Caco-2 (cell line): Measurements from ENCODE around the gene PPP1R37. TPM values are rescaled to one million over a fixed set of nuclear protein-coding genes. Genes with fewer than 3 reads are reported as not detected.
A peak's percentile ranks its signal among the peaks of the same experiment; 100 is the strongest.

Experiments used
- BruUV-seq: library from RNA; stranded (reverse); fragments of 400-500 nt; replicated peaks from 2 replicates; lab custom pipeline; 2021; lab: Mats Ljungman, UMichigan
- CTCF ChIA-PET: fragments of 300-600 bp; sonication (Branson Sonifier 250); formaldehyde crosslinking; loops from one replicate; lab custom pipeline; 2022; ENCODE audit warnings: antibody characterized with exemption; lab: Charles Lee
- POLR2A ChIA-PET: fragments of 300-600 bp; sonication (Branson Sonifier 250); formaldehyde crosslinking; loops from one replicate; lab custom pipeline; 2022; ENCODE audit warnings: antibody characterized with exemption; lab: Charles Lee
- DNase-seq, 2 experiments: peaks; one replicate each; pipeline versions ENCODE4 v3.0.0 to v3.0.0-alpha.2; 2020 to 2022
- H3K27me3 ChIP-seq: replicated peaks from 2 replicates; pipeline ENCODE4 v1.6.0; 2011; ENCODE audit warnings: low read length; ENCODE audit not compliant: control insufficient read depth, insufficient read depth
- H3K36me3 ChIP-seq: 2 replicates; pipeline ENCODE4 v1.5.1; 2011; ENCODE audit warnings: low read length; ENCODE audit not compliant: control insufficient read depth, insufficient read depth
- H3K4me1 ChIP-seq: fragments of 250-450 bp; sonication (Bioruptor Pico); 2 replicates; pipeline ENCODE4 v1.5.1; 2020; ENCODE audit warnings: mild to moderate bottlenecking
- H3K4me3 ChIP-seq: 2 replicates; pipeline ENCODE4 v1.5.1; 2011; ENCODE audit warnings: low read depth, mild to moderate bottlenecking, control low read depth, low read length
- H3K9me3 ChIP-seq: fragments of 250-450 bp; sonication (Bioruptor Pico); 2 replicates; pipeline ENCODE4 v1.5.1; 2020; ENCODE audit warnings: mild to moderate bottlenecking, moderate library complexity
- H3K27ac Mint-ChIP-seq: one replicate; pipeline ENCODE4 v1.8.0; 2022; ENCODE audit warnings: mixed read lengths; ENCODE audit not compliant: unreplicated experiment
- H3K27me3 Mint-ChIP-seq: one replicate; pipeline ENCODE4 v1.8.0; 2022; ENCODE audit warnings: mixed read lengths; ENCODE audit not compliant: insufficient read depth, unreplicated experiment
- H3K36me3 Mint-ChIP-seq: one replicate; pipeline ENCODE4 v1.8.0; 2022; ENCODE audit warnings: mild to moderate bottlenecking, mixed read lengths; ENCODE audit not compliant: insufficient read depth, unreplicated experiment
- H3K4me1 Mint-ChIP-seq: one replicate; pipeline ENCODE4 v1.8.0; 2022; ENCODE audit warnings: low read depth, mixed read lengths; ENCODE audit not compliant: unreplicated experiment
- H3K4me3 Mint-ChIP-seq: one replicate; pipeline ENCODE4 v1.8.0; 2022; ENCODE audit warnings: mild to moderate bottlenecking, moderate library complexity, mixed read lengths; ENCODE audit not compliant: unreplicated experiment
- H3K9me3 Mint-ChIP-seq: one replicate; pipeline ENCODE4 v1.8.0; 2022; ENCODE audit warnings: mixed read lengths; ENCODE audit not compliant: unreplicated experiment
- CTCF ChIP-seq, 2 experiments: fragments of 200-600 bp in 1 of 2; IDR thresholded peaks; 1 replicate in 1 of 2; 2 replicates in 1 of 2; pipeline versions ENCODE4 v1.5.1 to v1.8.0; 2011 to 2022; ENCODE audit warnings: antibody characterized with exemption in 1 of 2, control low read depth in 1 of 2, inconsistent platforms in 1 of 2, low read depth in 1 of 2, low read length in 1 of 2, mild to moderate bottlenecking in 1 of 2, moderate library complexity in 1 of 2; ENCODE audit not compliant: insufficient read depth in 1 of 2, severe bottlenecking in 1 of 2, unreplicated experiment in 1 of 2
- intact Hi-C: fragments of 100-400 bp; cut with micrococcal nuclease; formaldehyde crosslinking; loops from one replicate; pipeline ENCODE4 v1.10.0; 2022; ENCODE audit not compliant: unreplicated experiment
- total RNA-seq: library from RNA; stranded (reverse); gene quantifications from 2 replicates; pipeline ENCODE4 v1.2.3, GENCODE V29; 2022

PPP1R37 gene
- total RNA-seq, 1 experiment from 2014 or later, result 42.1 TPM

- H3K27me3 Mint-ChIP-seq, result no peaks in the 10 kb centered on the region
- H3K4me1 Mint-ChIP-seq, result peaks cover 11% of the 10 kb centered on the region
- no peaks in the 10 kb centered on the region for H3K27me3 ChIP-seq
- ChIA-PET POLR2A (no interaction called here), CTCF (interaction anchor here (1.9 kb wide), 1 partner anchor 28 kb away, joined by 6 read pairs; the partner anchor contains the start of genes BLOC1S3 and TRAPPC6A)
- H3K36me3 Mint-ChIP-seq, result peaks cover 53% of the 10 kb centered on the region
- H3K27ac Mint-ChIP-seq, result no peak overlapping the region
- no peaks in the 10 kb centered on the region for H3K9me3 Mint-ChIP-seq
- intact Hi-C loops, result no loop called here
- BruUV-seq, result no TSS peak
- no peaks in the 10 kb centered on the region for H3K9me3 ChIP-seq
- no peak for TF ChIP-seq CTCF (IDR thresholded peaks at IDR 0.05; ENCODE audit: insufficient read depth in 1 of 2, low read depth in 1 of 2, low read length in 1 of 2, severe bottlenecking in 1 of 2, unreplicated experiment in 1 of 2)
- H3K4me3 Mint-ChIP-seq, result no peak overlapping the region
- H3K36me3 ChIP-seq, result no peaks in the 10 kb centered on the region; the same call in 1 of the 2 replicates
- DNase-seq, result no peak
- no peak overlapping the region for H3K4me3 ChIP-seq
- H3K4me1 ChIP-seq, result peaks cover 16% of the 10 kb centered on the region
Observed at GRCh38 chr19:45150751-45151281, 57.8 kb downstream of the PPP1R37 start.

GRCh38 chr19:45151320-45151719, 58.3 kb downstream of the PPP1R37 start:
- ChIA-PET POLR2A (no interaction called here), CTCF (interaction anchor here (0.6 kb wide), 1 partner anchor 508 kb away, joined by 4 read pairs; no protein-coding TSS in a partner anchor)
- DNase-seq, result no peak
- H3K36me3 ChIP-seq, result no peaks in the 10 kb centered on the region; the same call in 1 of the 2 replicates
- H3K27ac Mint-ChIP-seq, result no peak overlapping the region
- peaks cover 50% of the 10 kb centered on the region for H3K36me3 Mint-ChIP-seq
- H3K27me3 Mint-ChIP-seq, result no peaks in the 10 kb centered on the region
- no peaks in the 10 kb centered on the region for H3K27me3 ChIP-seq
- H3K4me1 Mint-ChIP-seq, result peaks cover 11% of the 10 kb centered on the region
- H3K9me3 ChIP-seq, result no peaks in the 10 kb centered on the region
- no peak overlapping the region for H3K4me3 ChIP-seq
- TF ChIP-seq CTCF (IDR thresholded peaks at IDR 0.05; ENCODE audit: insufficient read depth in 1 of 2, low read depth in 1 of 2, low read length in 1 of 2, severe bottlenecking in 1 of 2, unreplicated experiment in 1 of 2), result no peak
- H3K4me1 ChIP-seq, result peaks cover 16% of the 10 kb centered on the region
- no TSS peak for BruUV-seq
- H3K9me3 Mint-ChIP-seq, result no peaks in the 10 kb centered on the region
- H3K4me3 Mint-ChIP-seq, result peak overlapping the region; percentile 74
- intact Hi-C loops, result no loop called here

GRCh38 chr19:45151821-45152503, 59.0 kb downstream of the PPP1R37 start:
- intact Hi-C loops, result no loop called here
- no TSS peak for BruUV-seq
- POLR2A ChIA-PET, result no interaction called here
- H3K9me3 ChIP-seq, result no peaks in the 10 kb centered on the region
- peak overlapping the region; percentile 74 for H3K4me3 Mint-ChIP-seq
- peaks cover 11% of the 10 kb centered on the region for H3K4me1 Mint-ChIP-seq
- no peak for TF ChIP-seq CTCF (IDR thresholded peaks at IDR 0.05; ENCODE audit: insufficient read depth in 1 of 2, low read depth in 1 of 2, low read length in 1 of 2, severe bottlenecking in 1 of 2, unreplicated experiment in 1 of 2)
- peaks cover 16% of the 10 kb centered on the region for H3K4me1 ChIP-seq
- H3K27me3 Mint-ChIP-seq, result no peaks in the 10 kb centered on the region
- no peak for DNase-seq
- no peaks in the 10 kb centered on the region for H3K27me3 ChIP-seq
- CTCF ChIA-PET, result interaction anchor here (0.5 to 0.6 kb wide), 2 partner anchors 28 to 509 kb away, joined by 4 read pairs; no protein-coding TSS in a partner anchor
- H3K4me3 ChIP-seq, result peak overlapping the region; percentile 67
- H3K36me3 ChIP-seq, result no peaks in the 10 kb centered on the region
- H3K27ac Mint-ChIP-seq, result peak overlapping the region; percentile 64
- H3K9me3 Mint-ChIP-seq, result no peaks in the 10 kb centered on the region
- H3K36me3 Mint-ChIP-seq, result peaks cover 44% of the 10 kb centered on the region
